Activated CD8-positive, alpha-beta T cell treated with anti-CD3 and anti-CD28 coated beads for 36 hours (primary cell): ENCODE results near the gene DGAT2. TPM values are rescaled to one million over a fixed set of nuclear protein-coding genes. Genes with fewer than 3 reads are reported as not detected.

Source experiments
- ATAC-seq: fragments of 200-7000 bp; cut with Tn5 transposase; one replicate; pipeline ENCODE4 v1.10.0; 2021; ENCODE audit warnings: mild to moderate bottlenecking, moderate library complexity
- CTCF ChIA-PET: fragments of 350-600 bp; sonication (Branson Sonifier 250); formaldehyde crosslinking; loops from one replicate; lab custom pipeline; 2021; ENCODE audit warnings: antibody characterized with exemption; lab: Charles Lee
- POLR2A ChIA-PET: fragments of 350-600 bp; sonication (Branson Sonifier 250); formaldehyde crosslinking; loops from one replicate; lab custom pipeline; 2021; ENCODE audit warnings: antibody characterized with exemption; lab: Charles Lee
- DNase-seq: peaks from one replicate; pipeline ENCODE4 v3.0.0-alpha.2; 2020
- H3K27ac Mint-ChIP-seq: one replicate; pipeline ENCODE4 v1.8.0; 2021; ENCODE audit warnings: mild to moderate bottlenecking, mixed read lengths
- H3K27me3 Mint-ChIP-seq: one replicate; pipeline ENCODE4 v1.8.0; 2021; ENCODE audit warnings: mixed read lengths
- H3K36me3 Mint-ChIP-seq: one replicate; pipeline ENCODE4 v1.8.0; 2021; ENCODE audit warnings: low read depth, mixed read lengths
- H3K4me1 Mint-ChIP-seq: one replicate; pipeline ENCODE4 v1.8.0; 2021; ENCODE audit warnings: low read depth, mixed read lengths
- H3K4me3 Mint-ChIP-seq: one replicate; pipeline ENCODE4 v1.8.0; 2021; ENCODE audit warnings: mild to moderate bottlenecking, moderate library complexity, mixed read lengths
- H3K9me3 Mint-ChIP-seq: one replicate; pipeline ENCODE4 v1.8.0; 2021; ENCODE audit warnings: mixed read lengths
- CTCF ChIP-seq: fragments of 200-600 bp; IDR thresholded peaks from one replicate; pipeline ENCODE4 v1.8.0; 2022; ENCODE audit warnings: antibody characterized with exemption, mild to moderate bottlenecking
- intact Hi-C: fragments of 100-400 bp; cut with micrococcal nuclease; formaldehyde crosslinking; loops from one replicate; pipeline ENCODE4 v1.10.0; 2022
- total RNA-seq, 2 experiments: library from RNA; stranded (reverse); gene quantifications; one replicate each; pipeline ENCODE4 v1.2.3, GENCODE V29; 2021

Gene DGAT2
- total RNA-seq, 2 experiments from 2014 or later: 1.7 to 1.8 TPM

- Mint-ChIP-seq H3K27ac (no peak overlapping the region), H3K27me3 (no peaks in the 10 kb centered on the region), H3K4me3 (no peak overlapping the region), H3K4me1 (no peaks in the 10 kb centered on the region), H3K9me3 (no peaks in the 10 kb centered on the region), H3K36me3 (no peaks in the 10 kb centered on the region)
- ATAC-seq: no peak
- DNase-seq: no peak
- ChIA-PET CTCF (interaction anchor here (1.0 kb wide), 1 partner anchor 70 kb away, joined by 3 read pairs; no protein-coding TSS in a partner anchor), POLR2A (no interaction called here)
- TF ChIP-seq CTCF: no peak
- intact Hi-C loops: no loop called here
Observed at GRCh38 chr11:75797792-75798191, 29.2 kb downstream of the DGAT2 start.

GRCh38 chr11:75800136-75800675 lies 31.6 kb downstream of the DGAT2 start:
- Mint-ChIP-seq H3K36me3 (no peaks in the 10 kb centered on the region), H3K27ac (no peak overlapping the region), H3K4me3 (no peak overlapping the region), H3K27me3 (no peaks in the 10 kb centered on the region), H3K4me1 (no peaks in the 10 kb centered on the region), H3K9me3 (no peaks in the 10 kb centered on the region)
- no peak for TF ChIP-seq CTCF
- intact Hi-C loops: loop anchor here (5.0 kb wide), 1 partner anchor 352 kb away; no protein-coding TSS in a partner anchor
- CTCF ChIA-PET: interaction anchor here (0.9 kb wide), 1 partner anchor 68 kb away, joined by 3 read pairs; no protein-coding TSS in a partner anchor
- DNase-seq (no peak), ATAC-seq (no peak)
- POLR2A ChIA-PET: no interaction called here

- Mint-ChIP-seq H3K9me3 (no peaks in the 10 kb centered on the region), H3K27ac (no peak overlapping the region)
Observed at GRCh38 chr11:75800728-75801361, 32.3 kb downstream of the DGAT2 start.

GRCh38 chr11:75801362-75802020 lies 32.9 kb downstream of the DGAT2 start:
- POLR2A ChIA-PET: no interaction called here
- no peak for TF ChIP-seq CTCF
- H3K4me1 Mint-ChIP-seq: no peaks in the 10 kb centered on the region
- CTCF ChIA-PET: interaction anchor here (0.7 to 3.0 kb wide), 9 partner anchors 8 to 351 kb away, joined by 3 to 119 read pairs (median 16); partner anchors contain the start of gene UVRAG
- DNase-seq (no peak), ATAC-seq (peak; percentile 23)
- no peak overlapping the region for H3K4me3 Mint-ChIP-seq
- no peak overlapping the region for H3K27ac Mint-ChIP-seq
- H3K27me3 Mint-ChIP-seq: no peaks in the 10 kb centered on the region
- intact Hi-C loops: loop anchor here (2.0 to 5.0 kb wide), 2 partner anchors 65 to 351 kb away; no protein-coding TSS in a partner anchor
- no peaks in the 10 kb centered on the region for H3K36me3 Mint-ChIP-seq
- H3K9me3 Mint-ChIP-seq: no peaks in the 10 kb centered on the region

More at GRCh38 chr11:75800728-75801361, 32.3 kb downstream of the DGAT2 start:
- no peaks in the 10 kb centered on the region for H3K4me1 Mint-ChIP-seq
- no peak for TF ChIP-seq CTCF
- no peaks in the 10 kb centered on the region for H3K27me3 Mint-ChIP-seq
- DNase-seq (no peak), ATAC-seq (no peak)
- CTCF ChIA-PET: interaction anchor here (0.9 to 3.0 kb wide), 4 partner anchors 9 to 352 kb away, joined by 3 to 119 read pairs (median 13); no protein-coding TSS in a partner anchor
- H3K4me3 Mint-ChIP-seq: no peak overlapping the region
- POLR2A ChIA-PET: no interaction called here
- no peaks in the 10 kb centered on the region for H3K36me3 Mint-ChIP-seq
- intact Hi-C loops: loop anchor here (5.0 kb wide), 1 partner anchor 351 kb away; no protein-coding TSS in a partner anchor
